ENCODE measurements around the gene UBA7.

GRCh38 chr3:49791571-49791970 lies 22.2 kb downstream of the UBA7 start:
- TF ChIP-seq CTCF (IDR thresholded peaks at IDR 0.05; ENCODE audit: insufficient read depth, low read length, poor library complexity, severe bottlenecking) (no peak), EZH2phosphoT487 (conservative IDR thresholded peaks at IDR 0.05; ENCODE audit: low read length) (no peak)

All from SU-DHL-6 (cell line).